ENCODE results near the gene STOML2. TPM values are rescaled to one million over a fixed set of nuclear protein-coding genes. Genes with fewer than 3 reads are reported as not detected.

Gene STOML2
- total RNA-seq, 1 donor from 2014 or later: 124 TPM

DNA sequence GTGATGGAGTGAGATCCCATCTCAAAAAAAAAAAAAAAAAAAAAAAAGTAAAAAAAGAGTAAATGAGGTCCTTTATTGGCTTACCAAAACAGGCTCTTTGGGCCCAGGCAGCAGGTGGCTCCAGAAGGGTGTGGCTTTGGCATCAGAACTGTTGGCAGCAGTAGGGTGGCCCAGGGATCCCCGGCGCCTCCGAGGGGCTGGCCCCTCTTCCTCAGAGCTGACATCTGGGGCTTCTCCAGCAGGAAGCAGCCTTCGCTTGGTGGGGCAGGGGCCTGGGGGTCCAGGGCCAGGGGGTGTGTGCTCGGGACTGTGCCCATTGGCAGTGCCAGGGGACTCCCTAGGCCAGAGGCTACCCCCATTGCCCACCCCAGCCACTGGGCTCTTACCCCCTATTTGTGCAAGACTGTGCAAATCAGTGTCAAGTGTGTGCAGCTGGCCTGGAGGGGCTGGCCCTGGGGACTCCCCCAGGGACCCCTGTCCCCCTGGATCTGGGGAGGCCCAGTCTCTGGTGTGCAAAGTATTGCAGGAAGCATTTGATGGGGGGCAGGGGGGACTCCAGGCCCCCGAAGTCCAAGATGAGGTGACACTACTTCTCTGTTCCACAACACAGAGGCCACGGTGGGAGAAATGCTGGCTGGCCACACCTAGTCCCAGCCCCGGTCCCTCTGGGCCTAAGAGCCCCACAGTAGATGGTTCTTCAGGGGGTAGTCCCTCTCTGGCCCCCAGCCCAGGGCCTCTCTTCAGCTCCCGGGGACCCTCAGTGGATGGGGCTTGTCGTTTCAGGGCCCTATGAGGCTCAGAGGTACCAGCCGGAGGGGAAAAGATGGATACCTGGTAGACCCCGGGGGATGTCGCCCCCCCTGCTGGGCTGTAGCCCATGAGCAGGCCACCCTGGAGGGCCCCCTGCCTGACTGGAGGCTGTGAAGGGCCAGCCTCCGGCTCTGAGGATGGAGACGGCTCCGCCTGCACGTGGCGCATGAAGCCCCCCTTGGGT is 4.7 kb upstream of the STOML2 start:
- DNase-seq (ENCODE audit: low read depth): no peak

DNA sequence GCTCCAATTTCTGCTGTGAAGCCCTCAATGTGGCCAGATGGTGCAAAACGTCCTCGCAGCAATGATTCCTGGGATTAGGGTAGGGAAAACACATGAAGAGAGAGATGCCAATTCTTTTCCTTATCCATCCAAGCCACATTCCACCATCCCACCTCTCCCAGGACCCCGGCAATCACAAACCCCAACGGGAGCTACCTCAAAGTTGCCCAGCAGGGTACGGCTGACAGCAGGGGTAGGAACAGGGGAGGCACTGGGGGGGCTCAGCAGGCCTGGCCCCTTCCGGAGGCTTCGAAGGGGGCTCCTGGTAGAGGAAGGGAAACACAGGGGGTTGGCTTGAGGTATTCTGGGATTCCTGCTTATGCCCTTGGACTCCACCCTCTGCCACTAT is 3.4 kb upstream of the STOML2 start:
- DNase-seq (ENCODE audit: low read depth): no peak

DNA sequence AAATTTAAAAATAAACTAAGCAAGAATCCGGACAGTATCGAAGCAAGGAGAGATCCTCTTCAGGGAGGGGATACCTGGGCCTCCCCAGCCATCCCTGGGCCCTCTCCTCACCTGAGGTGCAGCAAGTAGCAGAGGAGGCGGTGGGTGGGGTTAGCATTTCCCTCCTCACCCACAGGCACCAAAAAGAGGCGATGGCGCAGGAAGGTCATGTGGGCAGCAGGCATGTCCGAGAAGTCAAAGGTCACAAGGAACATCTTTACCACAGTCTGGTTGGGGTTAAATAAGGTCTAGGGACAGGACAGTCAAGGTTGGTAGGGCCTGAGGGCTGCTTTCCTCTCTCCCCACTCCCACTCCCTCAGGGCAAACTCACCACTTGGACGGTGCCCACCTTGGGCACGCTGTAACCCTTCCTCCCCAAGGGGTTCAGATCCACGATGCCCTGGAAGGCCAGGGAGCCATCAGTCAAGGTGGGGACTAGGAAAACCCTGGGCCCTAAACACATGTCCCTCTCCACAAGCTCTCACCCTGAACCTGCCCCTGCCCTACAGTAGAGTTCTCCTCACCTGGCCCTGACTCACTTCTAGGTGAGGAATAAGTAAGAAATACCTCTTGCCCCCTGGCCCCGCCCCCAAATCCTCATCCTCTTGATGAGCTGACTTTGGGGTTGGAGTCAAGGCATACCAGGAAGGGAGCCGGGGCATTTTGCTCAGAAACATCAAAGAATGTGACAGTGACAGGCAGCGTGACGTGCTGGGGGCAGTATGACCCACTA is 2.8 kb upstream of the STOML2 start:
- no peak for DNase-seq (ENCODE audit: low read depth)

DNA sequence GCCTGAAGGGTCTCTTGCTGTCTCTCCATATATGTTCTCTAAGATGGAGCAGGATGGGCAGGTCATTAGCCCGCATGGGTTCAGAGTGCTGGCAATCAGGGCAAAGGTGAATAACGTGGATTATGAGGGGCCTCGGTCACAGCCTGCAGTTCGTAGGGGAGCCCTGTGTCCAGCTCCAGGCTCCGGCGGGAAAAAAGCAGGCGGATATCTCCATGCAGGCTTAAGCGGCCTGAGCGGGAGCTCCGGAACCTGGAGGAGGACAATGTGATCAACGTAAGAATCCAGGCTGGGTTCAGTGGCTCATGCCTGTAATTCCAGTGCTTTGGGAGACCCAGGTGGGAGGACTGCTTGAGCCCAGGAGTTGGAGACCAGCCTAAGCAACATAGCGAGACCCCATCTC is 2.2 kb upstream of the STOML2 start:
- DNase-seq (ENCODE audit: low read depth): no peak

DNA sequence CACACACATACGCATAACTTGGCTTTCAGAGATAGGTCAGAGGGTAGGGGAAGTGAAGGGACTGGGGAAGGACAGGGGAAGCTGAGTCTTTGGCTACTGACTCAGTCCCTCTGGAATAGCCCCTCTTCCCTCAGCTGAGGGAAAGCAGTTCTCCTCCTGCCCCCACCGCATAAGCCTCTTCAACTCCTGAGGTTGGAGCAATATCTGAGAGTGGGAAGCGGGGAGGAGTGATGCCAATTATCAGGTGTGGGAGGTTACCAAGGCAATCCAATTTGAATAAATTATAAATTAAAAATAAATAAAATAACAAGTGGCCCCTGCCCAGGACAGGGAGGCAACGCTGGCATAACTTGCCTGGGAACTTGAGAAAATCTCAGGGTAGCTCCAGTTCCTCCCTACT is 1.7 kb upstream of the STOML2 start:
- no peak for DNase-seq (ENCODE audit: low read depth)

DNA sequence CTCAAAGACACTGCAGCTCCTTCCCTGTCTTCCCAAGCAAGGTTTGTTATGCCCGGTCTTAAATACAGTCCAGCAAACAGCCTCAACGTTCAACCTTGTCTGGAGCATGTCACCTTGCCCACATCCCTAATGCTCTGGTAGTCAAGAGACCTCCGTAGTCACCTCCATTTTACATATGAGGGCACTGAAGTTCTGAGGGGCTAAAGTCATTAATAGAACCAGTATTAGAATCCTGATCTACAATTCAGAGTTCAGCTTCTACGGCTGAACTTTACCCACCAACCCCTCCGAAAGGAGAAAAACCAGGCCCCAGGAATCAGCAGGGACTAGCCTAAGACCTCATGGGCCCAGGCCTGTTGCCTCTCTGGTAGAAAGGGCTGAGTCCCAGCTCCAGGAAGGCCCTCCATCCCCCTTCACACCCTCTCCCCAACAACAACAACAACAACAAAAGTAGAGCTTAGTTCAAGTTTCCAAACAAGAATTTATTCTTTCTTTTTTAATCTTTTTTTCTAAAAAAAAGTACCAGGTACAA is 795 bp upstream of the STOML2 start:
- DNase-seq (ENCODE audit: low read depth): no peak

DNA sequence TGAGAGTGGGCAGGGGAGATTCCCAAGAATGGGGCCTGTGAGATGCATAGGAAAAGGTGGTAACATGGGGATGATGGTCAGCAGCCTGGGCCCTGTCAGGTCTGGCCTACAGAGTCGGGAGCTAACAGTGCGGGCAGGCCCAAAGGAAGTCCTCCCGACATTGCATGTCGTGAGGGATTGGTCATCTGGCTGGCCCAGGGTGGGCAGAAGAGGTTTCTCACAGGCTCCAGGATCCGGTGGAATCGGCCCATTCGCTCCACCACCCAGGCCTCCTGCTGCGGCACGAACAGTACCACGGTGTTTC is 514 bp downstream of the STOML2 start:
- DNase-seq (ENCODE audit: low read depth): no peak

DNA sequence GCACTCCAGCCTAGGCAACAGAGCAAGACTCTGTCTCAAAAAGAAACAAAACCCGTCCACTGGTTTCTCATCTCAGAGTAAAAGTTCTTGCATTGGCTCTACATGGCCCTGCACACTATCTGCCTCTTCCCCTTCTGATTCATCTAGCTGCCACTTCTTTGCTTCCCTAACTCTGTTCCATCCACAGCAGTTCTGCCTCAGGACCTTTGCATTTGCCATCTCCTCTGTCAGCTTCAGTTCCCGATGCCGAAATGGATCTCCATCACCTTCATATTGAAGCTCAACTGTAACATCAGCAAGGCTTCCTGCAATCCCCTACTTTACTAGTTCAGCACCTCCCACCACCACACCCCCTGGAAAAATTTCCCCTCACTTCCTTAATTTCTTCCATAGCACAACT is 5.4 kb downstream of the STOML2 start:
- no peak for DNase-seq (ENCODE audit: low read depth)

DNA sequence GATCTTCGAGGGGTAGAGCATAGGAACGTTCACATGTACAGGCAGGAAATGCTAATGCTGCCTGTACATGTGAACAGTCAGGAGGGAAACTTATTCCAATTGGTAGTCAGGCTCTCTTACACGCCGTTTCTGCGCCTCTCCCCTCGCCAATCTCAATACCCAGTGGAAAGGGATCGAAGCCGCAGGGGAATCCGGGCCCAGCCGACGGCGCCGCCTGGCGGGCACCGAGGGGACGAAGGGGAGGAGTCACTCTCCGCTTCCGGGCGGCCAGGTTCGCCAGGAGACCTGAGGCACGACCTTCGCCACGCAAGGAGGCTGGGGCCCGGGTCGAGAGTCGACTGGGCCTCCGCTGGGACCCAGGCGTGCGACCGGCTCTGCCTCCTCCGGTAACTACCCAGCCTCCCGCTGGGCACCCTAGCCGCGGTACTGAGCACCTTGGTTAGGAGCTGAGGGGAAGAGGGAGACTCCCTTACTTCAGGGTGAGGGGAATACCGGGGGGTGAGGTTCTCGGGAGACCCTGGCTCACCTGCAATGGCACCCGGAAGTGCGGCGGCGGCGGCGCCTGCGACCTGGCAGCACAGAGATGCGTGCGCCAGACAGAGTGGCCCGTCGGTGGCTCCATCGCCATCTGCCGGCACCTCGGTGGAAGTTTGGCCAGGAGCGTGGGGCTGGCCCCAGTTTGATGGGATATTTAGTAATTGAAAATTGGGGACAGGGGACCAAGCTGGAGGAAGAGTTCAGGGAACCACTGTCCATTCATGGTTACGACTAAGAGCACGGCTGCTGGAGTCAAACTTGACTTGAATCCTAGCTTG is 6.7 kb downstream of the STOML2 start, which contains the start of gene PIGO:
Gene PIGO (minus strand): TSS at position 557 of the 815 bp plus-strand sequence. CDS start 1,026 bp downstream, outside the sequence.
- peak; percentile 82 for DNase-seq (ENCODE audit: low read depth)

DNA sequence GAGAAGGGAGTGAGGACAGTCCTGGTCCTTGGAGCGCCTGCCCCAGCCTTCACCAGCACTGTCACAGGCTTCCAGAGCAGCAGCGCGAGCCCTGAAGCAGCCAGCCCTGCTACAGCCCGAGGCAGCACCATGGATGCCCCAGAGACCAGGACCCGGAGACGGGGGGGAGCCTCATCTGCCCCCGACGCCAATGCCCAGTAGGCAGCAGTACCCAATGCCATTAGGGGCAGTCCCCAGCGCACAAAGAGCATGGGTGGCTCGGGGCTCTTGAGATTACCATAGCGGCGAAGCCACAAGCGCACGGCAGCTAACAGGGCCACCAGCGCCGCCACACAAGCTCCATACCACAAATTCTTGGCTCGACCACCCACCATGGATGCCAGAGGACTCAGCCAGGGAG is 11.4 kb downstream of the STOML2 start:
- DNase-seq (ENCODE audit: low read depth): no peak

DNA sequence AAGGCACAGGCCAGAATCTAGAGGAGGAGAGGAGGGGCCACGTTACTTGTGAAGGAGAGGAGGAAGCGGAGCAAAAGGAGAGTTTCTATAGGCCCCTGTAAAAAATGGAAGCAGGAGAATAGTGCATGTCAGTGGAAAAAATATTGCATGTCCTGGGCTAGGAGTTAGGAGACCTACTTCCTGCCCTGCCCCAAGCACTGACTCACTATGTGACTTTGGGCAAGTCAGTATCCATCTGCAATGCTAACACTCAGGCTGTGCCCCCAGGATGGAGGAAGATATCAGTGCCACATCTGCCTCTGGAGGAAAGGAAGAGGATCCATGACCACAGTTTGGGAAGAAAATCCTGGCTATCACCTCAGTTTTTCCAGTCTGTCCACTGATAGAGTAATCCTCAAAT is 13.5 kb downstream of the STOML2 start:
- DNase-seq (ENCODE audit: low read depth): no peak

DNA sequence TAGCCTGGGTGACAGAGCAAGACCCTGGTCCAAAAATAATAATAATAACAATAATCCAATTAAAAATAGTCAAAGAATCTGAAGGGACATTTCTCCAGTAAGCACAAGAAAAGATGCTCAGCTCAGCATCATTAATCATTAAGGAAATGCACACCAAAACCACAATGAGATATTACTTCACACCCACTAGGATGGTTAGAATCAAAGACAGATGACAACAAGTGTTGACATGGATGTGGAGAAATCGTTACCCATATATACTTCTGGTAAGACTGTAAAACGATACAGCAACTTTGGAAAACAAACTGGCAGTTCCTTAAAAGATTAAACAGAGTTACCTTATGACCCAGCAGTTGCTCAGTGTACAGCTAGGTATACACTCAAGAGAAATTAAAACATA is 17.9 kb downstream of the STOML2 start:
- no peak for DNase-seq (ENCODE audit: low read depth)

DNA sequence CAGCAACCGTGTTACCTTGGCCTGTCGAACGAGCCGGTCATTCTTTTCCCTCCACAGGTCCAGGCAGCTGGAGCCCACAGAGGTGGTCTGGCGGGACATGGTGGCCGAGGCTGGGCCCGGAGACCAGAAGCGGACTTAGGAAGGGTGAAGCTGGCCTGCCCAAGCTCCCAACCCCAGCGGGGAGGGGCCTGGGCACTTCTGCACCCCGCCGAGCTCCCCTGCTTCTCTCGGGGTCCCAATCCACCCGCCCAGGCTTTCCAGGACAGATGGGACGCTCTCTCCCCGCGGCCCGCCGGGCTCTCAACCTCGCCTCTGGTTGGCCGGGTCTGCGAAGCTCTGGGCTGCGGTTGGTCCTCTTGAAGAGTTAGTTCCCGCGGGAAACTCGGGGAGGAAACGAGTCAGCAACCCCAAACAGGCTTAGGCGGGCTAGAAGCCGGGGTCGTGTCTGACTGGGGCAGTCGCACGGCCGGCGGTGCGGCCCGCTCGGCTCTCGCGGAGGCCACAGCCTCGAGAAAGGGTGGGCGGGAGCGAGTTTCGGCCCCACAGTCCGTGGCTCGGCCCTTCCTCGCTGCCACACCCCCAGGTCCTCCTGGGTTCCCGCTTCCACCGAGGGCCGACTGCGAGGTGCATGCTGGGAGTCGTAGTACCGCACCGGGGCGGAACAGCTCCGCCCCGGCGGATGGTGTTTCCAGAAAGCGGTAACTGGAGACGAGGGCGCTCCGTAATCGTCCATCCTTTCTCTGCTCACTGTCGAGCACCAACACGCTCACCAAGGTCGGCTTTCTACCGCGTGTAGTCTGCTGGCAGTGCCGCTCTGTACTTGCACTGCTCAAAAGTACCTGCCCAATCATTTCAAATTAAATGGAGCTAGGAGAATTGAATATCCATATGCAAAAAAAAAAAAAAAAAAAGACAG is 23.2 kb downstream of the STOML2 start, which contains the start of gene FANCG:
Gene FANCG (minus strand): TSS at position 517 of the 916 bp plus-strand sequence. CDS start 418 bp downstream, at position 99.
- peak; percentile 94 for DNase-seq (ENCODE audit: low read depth)

DNA sequence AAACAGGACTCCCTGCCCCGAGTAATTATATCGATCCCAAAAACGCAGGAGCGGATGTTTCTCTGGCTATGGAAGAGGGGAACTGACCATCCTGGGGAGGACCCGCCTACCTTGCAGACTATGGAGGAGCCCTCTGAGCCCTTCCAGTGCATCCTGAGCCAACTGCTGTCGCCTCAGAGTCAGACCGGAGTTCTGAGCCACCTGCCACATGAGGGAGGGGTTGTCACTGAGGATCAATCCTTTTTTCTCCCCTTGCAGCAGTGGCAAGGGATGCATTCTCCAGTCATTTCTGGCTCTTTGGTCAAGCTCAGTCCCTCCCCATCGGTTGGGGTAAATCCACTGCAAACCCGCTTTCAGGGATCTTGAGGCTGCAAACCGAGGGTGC is 23.9 kb downstream of the STOML2 start:
- DNase-seq (ENCODE audit: low read depth): no peak

DNA sequence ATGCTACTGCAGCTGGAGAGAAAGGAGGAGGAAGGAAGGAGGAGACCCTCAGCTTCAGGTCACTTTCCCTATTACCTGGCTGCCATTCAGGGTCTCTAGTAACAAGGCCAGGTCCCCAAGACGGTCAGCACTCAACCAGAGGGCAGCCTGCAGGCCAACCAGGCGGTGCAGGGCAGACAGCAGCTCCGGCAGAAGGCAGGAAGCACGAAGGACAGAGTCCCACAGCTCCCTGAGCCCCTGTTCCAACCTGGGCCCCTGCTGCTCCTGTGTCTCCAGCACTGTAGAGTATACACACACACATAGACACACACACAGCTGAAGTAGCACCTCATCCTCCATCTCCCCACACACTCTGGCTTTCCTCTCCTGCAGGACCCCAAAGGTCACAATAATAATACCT is 24.9 kb downstream of the STOML2 start:
- DNase-seq (ENCODE audit: low read depth): no peak

DNA sequence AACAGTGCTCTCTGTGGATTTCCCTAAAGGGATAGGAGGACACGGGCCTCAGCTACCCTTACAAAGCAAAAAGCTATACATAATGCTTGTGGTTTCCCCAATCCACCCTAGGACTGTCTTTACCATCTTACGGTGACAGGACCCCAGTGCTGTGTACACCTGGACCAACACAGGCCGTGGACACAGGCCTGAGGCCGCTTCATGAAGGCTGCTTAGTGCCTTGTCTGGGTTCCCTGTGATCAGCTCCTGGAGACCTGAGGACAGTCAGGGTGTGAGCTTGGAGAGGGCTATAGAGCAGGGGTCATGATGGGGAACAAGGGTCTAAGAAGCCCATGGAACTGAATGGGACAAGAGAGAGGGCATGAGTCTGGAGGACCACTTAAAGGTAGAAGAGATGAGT is 26.1 kb downstream of the STOML2 start:
- no peak for DNase-seq (ENCODE audit: low read depth)

DNA sequence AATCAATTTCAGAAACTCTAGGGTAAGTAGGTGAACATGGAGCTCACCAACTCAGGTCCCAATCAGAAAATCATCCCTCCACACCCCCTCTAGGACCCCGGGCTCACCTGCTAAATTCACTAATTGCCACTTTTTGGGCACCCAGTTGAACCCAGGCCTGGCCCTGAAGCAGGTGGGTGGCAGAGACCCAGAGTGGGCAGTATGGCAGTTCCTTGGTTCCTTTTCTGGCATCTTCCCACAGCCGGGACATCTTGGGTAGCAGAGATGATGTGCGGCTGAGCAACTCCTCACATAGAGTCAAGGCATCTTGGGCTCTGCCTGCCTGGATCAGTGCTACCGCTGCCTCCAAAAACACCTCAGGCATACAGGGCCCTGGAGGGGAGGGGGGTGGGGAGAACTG is 27.6 kb downstream of the STOML2 start:
- DNase-seq (ENCODE audit: low read depth): no peak

DNA sequence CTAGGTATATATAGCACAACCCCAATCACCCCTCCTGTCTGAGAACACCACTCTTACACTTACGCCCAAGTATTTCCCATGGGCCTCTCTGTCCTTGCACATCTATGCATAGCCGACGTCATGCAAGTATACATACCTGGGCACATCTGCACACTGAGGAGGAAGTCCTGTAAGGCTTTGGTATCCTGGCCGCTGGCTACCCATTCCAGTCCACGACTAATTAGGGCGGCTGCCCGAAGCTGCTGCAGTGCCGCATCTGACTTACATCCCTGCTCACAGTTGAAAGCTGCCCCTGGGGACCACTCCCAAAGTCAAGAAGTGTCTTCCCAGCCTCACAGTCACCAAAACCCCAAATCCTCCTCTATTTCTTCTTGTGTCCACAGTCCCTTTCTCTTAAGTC is 28.1 kb downstream of the STOML2 start:
- no peak for DNase-seq (ENCODE audit: low read depth)

DNA sequence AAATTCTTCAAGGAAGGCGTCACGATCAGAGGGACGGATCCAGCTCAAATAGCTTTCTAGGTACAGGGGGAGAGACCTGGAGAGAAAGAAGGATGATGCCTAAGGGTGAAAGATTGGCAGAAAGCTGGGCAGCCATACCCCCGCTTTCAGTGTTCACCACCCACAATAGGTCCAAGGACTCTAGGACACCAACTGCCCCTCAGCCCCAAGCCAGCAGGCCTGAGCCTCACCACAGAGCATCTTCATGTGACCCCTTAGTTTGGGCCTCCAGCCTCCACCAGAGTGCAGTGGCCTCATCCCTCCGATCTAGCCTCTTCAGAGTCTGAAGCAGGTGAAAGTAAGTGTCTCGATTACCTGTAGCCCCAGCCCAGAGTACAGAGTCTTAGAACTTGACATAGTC is 28.8 kb downstream of the STOML2 start:
- no peak for DNase-seq (ENCODE audit: low read depth)

DNA sequence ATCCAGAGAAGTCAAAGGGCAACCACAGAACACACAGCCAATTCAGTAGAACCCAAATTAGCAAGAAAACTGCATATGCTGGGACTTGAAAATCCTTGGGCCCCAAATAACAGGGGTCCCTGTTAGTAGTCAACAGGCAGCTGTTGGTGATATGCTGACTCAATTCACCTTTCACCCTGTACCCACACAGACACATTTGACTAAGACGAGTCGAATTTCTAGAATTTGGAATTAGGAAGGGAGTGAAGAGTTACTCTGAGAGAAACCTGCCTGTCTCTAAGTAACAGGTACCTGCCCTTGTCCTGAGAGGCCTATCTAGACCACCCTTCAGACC is 29.7 kb downstream of the STOML2 start:
- DNase-seq (ENCODE audit: low read depth): no peak

Measured in myocyte (in vitro differentiated cells).